AG09319 (cell line): ENCODE measurements around the gene JPH3.

Experiments
- DNase-seq: peaks from one replicate; pipeline ENCODE4 v3.0.0-alpha.2; 2010; ENCODE audit warnings: low read depth; ENCODE audit errors: extremely low read depth
- TF ChIP-seq, protein P1 (sequence below): IDR thresholded peaks from 2 replicates; pipeline ENCODE4 v1.5.1; 2011; ENCODE audit warnings: low read depth, mild to moderate bottlenecking, inconsistent platforms, low read length, moderate library complexity

JPH3 gene

DNA sequence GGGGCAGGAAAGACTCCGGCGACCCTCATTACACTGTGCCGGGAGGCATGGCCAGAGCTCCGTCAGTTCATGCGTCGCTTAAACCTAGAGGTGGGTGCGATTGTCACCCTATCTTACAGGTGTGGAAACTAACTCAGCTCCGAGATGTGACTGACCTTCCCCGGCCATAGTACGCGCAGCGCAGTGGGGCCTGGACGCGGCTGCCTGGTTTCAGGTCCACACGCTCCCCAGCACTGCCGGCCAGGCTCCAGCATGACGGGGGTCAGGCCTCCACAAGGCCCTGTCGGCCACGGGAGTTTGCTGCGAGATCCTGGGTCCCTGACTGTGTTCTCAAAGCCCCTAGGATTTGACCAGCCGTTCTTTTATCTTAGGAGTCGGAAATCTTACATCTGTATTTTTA lies 34.4 kb downstream of the JPH3 start:
- no peak for DNase-seq
- TF ChIP-seq, protein P1, sequence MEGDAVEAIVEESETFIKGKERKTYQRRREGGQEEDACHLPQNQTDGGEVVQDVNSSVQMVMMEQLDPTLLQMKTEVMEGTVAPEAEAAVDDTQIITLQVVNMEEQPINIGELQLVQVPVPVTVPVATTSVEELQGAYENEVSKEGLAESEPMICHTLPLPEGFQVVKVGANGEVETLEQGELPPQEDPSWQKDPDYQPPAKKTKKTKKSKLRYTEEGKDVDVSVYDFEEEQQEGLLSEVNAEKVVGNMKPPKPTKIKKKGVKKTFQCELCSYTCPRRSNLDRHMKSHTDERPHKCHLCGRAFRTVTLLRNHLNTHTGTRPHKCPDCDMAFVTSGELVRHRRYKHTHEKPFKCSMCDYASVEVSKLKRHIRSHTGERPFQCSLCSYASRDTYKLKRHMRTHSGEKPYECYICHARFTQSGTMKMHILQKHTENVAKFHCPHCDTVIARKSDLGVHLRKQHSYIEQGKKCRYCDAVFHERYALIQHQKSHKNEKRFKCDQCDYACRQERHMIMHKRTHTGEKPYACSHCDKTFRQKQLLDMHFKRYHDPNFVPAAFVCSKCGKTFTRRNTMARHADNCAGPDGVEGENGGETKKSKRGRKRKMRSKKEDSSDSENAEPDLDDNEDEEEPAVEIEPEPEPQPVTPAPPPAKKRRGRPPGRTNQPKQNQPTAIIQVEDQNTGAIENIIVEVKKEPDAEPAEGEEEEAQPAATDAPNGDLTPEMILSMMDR: no peak

DNA sequence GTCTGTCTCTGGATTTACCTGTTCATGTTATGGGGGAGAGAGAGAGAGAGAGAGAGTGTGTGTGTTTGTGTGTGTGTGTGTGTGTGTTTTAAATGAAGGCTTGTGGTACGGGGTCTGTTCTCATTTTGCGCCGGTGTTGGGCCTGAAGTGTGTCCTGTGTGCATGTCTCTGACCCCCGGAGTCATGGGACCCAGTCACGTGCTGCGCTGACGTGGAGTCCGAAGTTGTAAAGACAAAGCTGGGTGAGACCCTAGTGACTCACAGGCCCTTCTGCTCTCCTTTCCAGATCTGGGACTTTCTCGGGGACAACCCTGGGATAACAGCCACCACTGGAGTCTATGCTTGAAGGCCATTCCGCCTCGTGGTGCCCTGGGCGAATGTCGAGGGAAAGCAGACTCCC lies 35.0 kb downstream of the JPH3 start:
- TF ChIP-seq, protein P1: no peak

DNA sequence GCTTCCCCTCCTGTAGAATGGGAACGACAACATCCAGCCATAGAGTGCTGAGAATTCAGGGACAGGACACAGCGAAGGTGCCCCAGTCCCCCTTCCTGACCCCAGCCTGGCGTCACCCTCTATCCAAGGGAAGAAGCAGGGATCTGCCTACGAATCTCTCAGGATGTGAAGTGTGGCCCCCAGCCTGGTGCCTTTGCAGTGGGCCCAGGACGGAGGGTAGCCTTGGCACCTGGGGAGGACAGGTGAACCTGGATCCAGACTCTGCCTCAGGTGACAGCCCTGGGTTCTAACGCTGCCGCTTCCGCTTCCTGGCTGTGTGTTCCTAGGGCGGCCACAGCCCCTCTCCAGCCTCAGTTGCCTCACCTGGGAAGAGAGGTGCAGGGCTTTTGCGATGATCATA lies 36.4 kb downstream of the JPH3 start:
- DNase-seq: no peak
- TF ChIP-seq, protein P1: no peak

More for the DNA sequence above, 35.0 kb downstream of the JPH3 start:
- DNase-seq: no peak

DNA sequence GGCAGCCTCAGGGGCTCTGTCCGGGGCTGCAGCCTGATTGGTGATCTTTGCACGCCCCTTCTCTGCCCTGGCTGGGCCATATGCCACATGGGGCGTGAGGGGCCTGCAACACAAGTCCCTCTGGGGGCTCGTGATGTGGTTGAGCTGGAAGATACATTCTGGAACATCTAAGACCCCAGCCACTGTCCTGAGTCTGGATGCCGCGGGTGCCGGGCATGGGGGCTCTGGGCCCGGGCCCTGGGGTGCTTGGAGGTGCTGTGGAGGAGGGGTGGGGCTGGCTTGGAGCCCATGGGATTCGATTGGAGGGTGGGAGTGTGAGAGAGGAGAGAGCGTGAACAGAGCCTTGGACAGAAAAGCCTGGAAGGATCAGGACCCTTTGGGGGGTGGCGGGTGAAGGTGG lies 39.4 kb downstream of the JPH3 start:
- TF ChIP-seq, protein P1: no peak
- DNase-seq: no peak

DNA sequence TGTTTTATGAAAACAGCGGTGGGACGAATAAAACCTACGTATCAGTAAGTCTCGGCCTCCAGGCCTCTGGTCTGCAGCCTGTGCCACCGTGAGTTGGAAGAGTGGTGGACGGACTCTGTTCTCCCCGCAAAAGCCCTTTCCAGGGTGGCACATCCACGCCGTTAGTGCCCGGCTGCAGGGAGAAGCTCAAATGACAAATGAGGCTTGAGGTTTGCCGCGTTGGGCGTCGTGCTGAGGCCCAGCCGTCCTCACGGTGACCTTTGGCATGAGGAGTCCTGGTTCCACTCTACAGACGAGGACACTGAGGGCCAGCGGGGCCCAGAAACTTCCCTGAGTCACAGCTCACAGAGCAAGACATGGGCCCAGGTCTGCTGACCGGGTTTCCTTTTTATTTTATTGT lies 40.2 kb downstream of the JPH3 start:
- TF ChIP-seq, protein P1: no peak
- DNase-seq: no peak

DNA sequence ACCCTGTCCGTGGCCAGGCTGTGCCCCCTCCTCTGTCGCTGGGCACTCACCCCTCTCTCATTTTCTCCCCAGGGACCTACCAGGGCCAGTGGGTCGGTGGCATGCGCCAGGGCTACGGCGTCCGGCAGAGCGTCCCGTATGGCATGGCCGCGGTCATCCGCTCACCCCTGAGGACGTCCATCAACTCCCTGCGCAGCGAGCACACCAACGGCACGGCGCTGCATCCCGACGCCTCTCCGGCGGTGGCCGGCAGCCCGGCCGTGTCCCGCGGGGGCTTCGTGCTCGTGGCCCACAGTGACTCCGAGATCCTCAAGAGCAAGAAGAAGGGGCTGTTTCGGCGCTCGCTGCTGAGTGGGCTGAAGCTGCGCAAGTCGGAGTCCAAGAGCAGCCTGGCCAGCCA lies 41.9 kb downstream of the JPH3 start:
- DNase-seq: no peak
- TF ChIP-seq, protein P1: no peak

DNA sequence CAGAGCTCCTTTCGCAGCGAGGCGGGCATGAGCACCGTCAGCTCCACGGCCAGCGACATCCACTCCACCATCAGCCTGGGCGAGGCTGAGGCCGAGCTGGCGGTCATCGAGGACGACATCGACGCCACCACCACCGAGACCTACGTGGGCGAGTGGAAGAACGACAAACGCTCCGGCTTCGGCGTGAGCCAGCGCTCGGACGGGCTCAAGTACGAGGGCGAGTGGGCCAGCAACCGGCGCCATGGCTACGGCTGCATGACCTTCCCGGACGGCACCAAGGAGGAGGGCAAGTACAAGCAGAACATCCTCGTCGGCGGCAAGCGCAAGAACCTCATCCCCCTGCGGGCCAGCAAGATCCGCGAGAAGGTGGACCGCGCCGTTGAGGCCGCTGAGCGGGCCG lies 42.3 kb downstream of the JPH3 start:
- TF ChIP-seq, protein P1: no peak
- DNase-seq: no peak

DNA sequence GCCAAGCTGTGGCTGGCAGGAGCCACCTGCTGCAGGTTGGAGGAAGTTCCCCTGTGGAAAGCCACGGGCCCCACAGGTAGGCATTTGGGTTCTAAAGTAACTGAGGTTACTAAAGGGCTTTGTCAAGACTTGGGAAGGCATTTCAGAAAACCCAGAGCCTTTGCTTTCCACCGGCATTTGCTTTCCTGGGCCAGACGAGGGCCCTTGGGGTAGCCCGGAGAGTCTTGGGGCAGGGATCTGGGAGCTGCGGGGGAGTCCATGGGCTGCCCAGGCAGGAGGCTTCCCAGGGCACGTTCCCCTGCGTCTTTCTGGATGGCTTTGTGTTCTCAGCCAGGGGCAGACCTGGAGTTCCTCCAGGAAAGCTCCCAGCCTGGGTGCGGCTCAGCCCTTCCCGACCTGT lies 43.5 kb downstream of the JPH3 start:
- TF ChIP-seq, protein P1: no peak
- no peak for DNase-seq
